Left renal pelvis (tissue), 4 donors: ENCODE data around the gene MOCS1. TPM values are rescaled to one million over a fixed set of nuclear protein-coding genes. Genes with fewer than 3 reads are reported as not detected.

ENCODE experiments used
- DNase-seq, 4 donors: peaks; one replicate each; pipeline ENCODE4 v3.0.0-alpha.2; 2013; ENCODE audit warnings: low read depth in 4 of 4, low spot score in 3 of 4
- polyA plus RNA-seq, 4 donors: library from polyadenylated mRNA; unstranded; fragments of 120-200 nt; gene quantifications; one replicate each; pipeline ENCODE4 v1.2.1, GENCODE V29; 2013; ENCODE audit not compliant: insufficient read length in 4 of 4

Gene MOCS1
- polyA plus RNA-seq, 4 donors, result 8.5 to 13.7 (median 11.9) TPM

- no peak for DNase-seq
Measured at GRCh38 chr6:39925931-39926290, 8.4 kb downstream of the MOCS1 start.

GRCh38 chr6:39925191-39925930, 8.9 kb downstream of the MOCS1 start:
- DNase-seq, result no peak

DNA sequence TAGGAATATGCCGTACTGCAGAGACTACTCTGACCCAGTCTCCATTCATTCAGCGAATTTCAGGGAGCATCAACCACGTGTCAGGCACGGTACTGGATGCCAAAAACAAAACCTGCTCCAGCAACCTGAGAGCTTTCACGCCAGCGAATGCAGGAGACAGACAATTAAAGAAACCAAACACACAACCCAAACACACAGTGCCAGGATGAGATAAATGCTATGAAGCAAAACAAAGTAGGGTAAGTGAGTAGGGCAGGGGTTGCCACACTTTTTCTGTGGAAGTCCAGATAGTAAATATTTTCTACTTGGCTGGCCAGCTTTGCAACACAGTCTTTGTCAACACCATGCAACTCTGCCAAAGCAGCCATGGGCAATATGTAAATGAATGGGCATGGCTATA, 10.0 kb downstream of the MOCS1 start:
- no peak for DNase-seq

DNA sequence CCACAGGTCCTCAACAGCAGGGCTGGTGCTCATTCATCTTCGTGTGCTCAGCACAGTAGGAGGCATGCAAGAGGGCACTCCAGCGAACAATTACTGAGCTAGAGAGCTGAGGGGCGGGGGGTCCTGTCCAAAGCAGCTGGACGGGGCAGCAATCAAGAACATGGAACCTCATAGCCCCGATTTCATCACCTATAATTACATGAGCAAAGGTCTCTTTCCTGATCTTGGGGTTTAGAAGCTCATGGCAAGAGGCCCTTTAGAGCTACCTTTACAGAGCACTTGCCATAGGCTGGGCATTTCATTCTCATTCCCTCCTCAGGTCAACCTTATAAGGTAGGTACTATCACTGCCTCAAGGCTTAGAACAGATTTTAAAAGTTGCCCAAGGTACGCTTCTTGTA, 10.4 kb downstream of the MOCS1 start:
- DNase-seq, result no peak

DNA sequence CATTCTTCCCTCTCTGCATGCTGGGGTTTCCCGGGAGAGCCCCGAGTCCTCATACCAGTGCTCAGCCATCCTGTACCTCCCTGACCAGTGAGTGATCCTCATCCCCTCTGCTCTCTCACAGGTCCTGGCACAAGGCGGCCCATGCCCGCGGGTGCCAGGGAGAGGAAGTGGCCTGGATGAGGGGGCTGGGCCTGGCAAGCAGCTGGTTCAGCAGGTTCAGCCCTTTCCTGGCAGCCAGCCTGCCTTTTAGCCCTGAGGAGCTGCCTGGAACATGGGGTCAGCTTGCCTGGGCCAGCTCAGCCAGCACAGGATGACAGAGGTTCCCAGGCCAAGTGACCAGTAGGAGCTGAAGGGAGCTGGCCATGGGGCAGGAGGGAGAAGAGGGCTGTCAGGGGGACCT, 10.9 kb downstream of the MOCS1 start:
- DNase-seq, result no peak

GRCh38 chr6:39922821-39923220, 11.4 kb downstream of the MOCS1 start:
- DNase-seq, result no peak

- DNase-seq, result no peak
Measured at GRCh38 chr6:39920157-39920556, 14.1 kb downstream of the MOCS1 start.

GRCh38 chr6:39918831-39919230, 15.4 kb downstream of the MOCS1 start:
- no peak for DNase-seq

GRCh38 chr6:39917981-39918380, 16.3 kb downstream of the MOCS1 start:
- DNase-seq, result no peak

GRCh38 chr6:39917329-39917728, 16.9 kb downstream of the MOCS1 start:
- DNase-seq, result no peak

- DNase-seq, result no peak
Measured at GRCh38 chr6:39915866-39916265, 18.4 kb downstream of the MOCS1 start.

GRCh38 chr6:39914239-39914638, 20.0 kb downstream of the MOCS1 start:
- no peak for DNase-seq

- DNase-seq, result no peak
Measured at GRCh38 chr6:39913391-39913916, 20.8 kb downstream of the MOCS1 start.

DNA sequence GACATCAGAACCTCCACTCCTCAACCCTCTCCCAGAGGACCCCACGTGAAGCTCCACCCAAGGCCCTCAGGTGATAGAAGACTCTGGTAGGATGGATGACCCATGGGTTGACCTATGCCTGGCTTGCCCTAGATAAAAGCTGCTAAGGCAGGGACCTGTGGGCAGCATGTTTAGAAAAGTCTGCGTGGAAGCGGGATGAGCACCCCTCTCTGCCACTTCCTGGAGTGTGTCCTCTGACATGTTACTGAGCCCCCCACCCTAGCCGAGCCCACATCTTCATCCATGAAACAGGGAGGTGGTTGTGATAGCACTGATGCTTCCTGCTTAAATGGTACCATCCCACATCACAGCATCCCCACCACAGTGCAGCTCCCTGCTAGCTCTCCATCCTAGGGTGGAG, 21.8 kb downstream of the MOCS1 start:
- DNase-seq, result no peak

- no peak for DNase-seq
Measured at GRCh38 chr6:39911513-39912125, 22.6 kb downstream of the MOCS1 start.

DNA sequence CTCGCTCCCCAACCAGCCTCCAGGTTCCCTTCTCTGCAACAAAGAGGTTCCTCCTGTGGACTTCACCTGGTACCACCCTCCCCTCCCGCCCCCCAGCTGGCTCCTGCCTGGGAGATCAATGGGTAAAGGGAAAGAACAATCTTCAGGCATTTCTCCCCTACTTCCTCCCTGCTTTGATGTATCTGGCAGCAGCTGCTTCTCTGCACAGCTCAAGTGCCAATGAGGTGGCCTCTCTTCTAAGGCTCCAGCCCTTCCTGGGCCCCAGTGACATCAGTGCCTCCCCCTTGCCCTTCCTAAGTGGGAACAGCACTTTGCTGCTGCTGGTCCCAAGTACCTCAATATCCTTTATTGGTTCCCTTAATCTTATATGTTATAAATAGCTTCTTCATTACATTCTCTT, 23.5 kb downstream of the MOCS1 start:
- no peak for DNase-seq

GRCh38 chr6:39910164-39910563, 24.1 kb downstream of the MOCS1 start:
- DNase-seq, result no peak

DNA sequence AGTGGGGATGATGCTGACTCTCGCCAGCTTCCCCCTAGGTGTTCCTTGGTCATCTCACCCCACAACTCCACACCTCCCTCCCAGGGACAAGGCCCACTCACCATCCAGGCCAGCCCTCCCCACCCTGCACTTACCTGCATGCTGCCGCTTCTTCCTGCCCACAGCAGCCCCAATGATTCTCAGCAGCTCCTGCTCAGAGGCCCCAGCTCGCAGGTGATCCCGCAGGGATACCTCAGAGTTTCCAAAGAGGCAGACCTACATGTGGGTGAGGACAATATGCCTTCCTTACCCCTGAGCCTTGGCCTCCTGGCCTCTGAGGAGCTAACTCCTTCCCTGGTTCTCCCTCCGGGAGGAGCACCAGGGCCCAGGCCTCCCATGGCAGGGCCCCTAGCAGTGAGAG, 24.6 kb downstream of the MOCS1 start:
- DNase-seq, result no peak

DNA sequence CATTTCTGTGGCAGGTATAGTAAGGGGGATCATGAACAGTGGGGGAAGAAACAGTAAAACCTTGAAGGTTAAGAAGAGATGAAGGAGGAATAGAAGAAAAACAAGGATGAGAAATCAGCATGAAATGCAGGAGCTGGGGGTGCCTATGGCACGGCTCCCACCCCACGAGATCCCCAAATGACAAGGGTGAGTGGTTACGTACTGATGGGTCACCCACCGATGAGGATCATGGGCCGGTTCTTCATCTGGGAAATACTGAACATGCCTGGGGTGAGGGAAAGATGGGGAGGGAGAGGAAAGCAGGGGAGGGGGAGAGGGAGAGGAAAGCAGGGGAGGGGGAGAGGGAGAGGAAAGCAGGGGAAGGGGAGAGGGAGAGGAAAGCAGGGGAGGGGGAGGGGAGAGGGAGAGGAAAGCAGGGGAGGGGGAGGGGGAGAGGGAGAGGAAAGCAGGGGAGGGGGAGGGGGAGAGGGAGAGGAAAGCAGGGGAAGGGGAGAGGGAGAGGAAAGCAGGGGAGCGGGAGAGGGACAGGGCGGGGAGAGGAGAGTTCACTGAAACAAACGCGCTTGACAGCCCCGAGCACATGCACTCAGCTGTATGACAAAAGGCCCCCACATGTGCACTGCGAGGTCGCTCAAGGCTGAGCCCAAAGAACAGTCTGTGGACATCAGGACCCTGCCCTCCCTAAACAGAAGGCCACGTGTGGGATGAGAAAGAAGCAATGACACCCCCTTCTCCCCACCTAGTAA, 25.3 kb downstream of the MOCS1 start:
- no peak for DNase-seq

DNA sequence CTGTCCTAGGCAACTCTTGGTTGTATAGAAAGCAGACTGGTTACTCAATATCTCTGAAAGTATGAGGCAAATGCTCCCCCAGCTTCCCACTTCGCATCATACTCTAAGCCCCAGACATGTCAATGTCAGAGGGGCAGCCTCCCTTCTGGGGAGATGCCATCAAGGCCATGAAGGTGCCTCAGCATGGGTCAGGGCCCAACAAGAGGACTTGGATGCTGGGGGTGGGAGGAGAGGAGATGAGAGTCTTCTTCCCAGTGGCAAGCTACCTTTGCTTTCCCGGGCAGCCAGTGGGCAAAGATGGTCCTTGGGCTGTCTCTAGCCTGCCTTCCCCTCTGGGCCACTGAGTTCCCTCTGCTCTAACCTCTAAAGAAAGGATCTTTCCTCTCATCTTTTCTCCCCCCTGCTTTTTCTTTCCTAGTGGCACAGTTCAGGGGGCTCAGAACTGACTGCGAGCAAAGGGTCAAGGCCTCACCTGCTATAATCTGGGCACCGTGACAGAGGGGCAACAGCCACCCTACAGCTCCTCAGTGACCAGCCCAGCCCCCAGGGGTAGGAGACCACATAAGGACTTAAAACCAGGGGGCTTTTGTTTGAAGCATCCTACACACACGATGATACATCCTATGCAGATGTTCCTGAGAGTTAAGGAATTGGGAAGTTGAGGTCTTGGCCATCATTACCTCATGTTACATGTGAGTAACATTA, 26.2 kb downstream of the MOCS1 start:
- no peak for DNase-seq

DNA sequence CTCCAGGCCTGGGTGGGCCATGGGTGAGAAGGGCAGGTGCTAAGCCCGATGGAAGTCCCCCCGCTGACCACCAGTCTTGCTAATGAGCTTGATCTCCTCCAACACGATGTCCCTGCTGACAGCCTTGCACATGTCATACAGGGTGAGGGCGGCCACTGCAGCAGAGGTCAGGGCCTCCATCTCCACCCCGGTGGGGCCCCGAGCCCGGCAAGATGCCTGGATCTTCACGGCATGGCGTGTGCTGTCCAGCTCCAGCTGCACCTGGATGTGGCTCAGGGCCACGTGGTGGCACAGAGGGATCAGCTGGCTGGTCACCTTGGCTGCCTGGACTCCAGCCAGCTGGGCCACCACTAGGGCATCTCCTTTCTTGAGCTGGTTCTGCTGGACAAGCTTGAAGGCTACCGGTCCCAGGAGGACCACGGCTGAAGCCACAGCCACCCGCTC, 27.9 kb downstream of the MOCS1 start:
- no peak for DNase-seq
